HPDE6-E6E7 (cell line): ENCODE results near the gene ZNF552.
"Not testable (repeated sequence)": the region's sequence is repeated elsewhere in the genome, so short reads cannot be mapped to it uniquely, and the experiment has no call there.

Experiments
- DNase-seq: peaks from one replicate; pipeline ENCODE4 v3.0.0; 2011; ENCODE audit warnings: missing footprints; ENCODE audit errors: extremely low spot score

Gene ZNF552

GRCh38 chr19:57818378-57818777 is 3.7 kb upstream of the ZNF552 start:
- DNase-seq, result no peak

GRCh38 chr19:57817976-57818375 is 3.3 kb upstream of the ZNF552 start:
- DNase-seq, result no peak

- no peak for DNase-seq
These were observed 1.9 kb upstream of the ZNF552 start for GRCh38 chr19:57816652-57817051.

- no peak for DNase-seq
These were observed 748 bp upstream of the ZNF552 start for GRCh38 chr19:57815247-57816075.

GRCh38 chr19:57813919-57814504 is 701 bp downstream of the ZNF552 start:
- DNase-seq, result no peak

- not testable (repeated sequence) for DNase-seq
These were observed 1.5 kb downstream of the ZNF552 start for GRCh38 chr19:57812975-57813820.

DNA sequence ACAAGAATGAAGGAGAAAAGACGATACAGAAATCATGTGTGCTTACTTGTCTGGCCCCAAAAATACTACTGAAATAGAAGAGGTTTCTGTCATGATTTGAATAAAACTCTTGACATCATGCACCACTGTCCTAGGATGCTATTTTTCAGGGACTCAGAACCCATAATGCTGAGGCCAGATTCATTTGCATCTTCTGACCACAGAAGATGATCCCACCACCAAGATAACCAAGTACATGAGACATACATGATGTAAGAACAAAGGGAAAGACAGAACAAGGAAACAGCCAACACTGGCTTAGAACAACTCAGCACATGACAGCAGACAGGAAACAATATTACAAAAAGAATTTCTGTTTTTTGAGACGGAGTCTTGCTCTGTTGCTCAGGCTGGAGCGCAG is 2.5 kb downstream of the ZNF552 start:
- DNase-seq, result no peak

DNA sequence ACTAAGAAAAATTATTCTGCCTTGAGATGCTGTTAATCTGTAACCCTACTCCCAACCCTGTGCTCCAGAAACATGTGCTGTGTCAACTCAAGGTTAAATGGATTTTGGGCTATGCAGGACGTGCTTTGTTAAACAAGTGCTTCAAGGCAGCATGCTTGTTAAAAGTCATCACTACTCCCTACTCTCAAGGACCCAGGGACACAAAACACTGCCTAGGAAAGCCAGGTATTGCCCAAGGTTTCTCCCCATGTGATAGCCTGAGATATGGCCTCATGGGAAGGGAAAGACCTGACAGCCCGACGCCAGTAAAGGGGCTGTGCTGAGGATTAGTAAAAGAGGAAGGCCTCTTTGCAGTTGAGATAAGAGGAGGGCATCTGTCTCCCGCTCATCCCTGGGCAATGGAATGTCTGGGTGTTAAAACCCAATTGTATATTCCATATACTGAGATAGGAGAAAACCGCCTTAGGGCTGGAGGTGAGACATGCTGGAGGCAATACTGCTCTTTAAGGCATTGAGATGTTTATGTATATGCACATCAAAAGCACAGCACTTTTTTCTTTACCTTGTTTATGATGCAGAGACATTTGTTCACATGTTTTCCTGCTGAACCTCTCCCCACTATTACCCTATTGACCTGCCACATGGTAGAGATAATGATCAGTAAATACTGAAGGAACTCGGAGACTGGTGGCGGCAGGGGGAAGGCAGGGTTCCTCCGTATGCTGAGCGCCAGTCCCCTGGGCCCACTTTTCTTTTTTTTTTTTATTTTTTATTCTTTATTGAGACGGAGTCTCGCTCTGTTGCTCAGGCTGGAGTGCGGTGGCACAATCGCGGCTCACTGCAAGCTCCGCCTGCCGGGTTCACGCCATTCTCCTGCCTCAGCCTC is 4.1 kb downstream of the ZNF552 start:
- DNase-seq, result not testable (repeated sequence)

DNA sequence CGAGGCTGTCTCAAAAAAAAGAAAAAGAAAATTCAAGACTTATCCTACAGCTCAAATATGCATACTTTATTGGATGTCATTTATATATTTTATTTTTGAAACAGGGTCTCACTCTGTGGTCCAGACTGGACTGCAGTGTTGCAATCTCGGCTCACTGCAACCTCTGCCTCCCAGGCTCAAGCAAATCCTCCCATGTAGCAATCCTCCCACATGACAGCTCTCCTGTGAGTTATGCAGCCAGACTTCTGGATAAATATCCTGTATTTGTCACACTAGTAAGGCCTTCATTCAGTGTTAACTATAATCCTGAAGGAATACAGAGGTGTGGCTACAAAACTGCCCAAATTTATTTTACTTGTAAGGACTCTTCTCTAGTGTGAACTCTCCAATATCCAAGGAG is 7.2 kb downstream of the ZNF552 start:
- DNase-seq, result no peak

DNA sequence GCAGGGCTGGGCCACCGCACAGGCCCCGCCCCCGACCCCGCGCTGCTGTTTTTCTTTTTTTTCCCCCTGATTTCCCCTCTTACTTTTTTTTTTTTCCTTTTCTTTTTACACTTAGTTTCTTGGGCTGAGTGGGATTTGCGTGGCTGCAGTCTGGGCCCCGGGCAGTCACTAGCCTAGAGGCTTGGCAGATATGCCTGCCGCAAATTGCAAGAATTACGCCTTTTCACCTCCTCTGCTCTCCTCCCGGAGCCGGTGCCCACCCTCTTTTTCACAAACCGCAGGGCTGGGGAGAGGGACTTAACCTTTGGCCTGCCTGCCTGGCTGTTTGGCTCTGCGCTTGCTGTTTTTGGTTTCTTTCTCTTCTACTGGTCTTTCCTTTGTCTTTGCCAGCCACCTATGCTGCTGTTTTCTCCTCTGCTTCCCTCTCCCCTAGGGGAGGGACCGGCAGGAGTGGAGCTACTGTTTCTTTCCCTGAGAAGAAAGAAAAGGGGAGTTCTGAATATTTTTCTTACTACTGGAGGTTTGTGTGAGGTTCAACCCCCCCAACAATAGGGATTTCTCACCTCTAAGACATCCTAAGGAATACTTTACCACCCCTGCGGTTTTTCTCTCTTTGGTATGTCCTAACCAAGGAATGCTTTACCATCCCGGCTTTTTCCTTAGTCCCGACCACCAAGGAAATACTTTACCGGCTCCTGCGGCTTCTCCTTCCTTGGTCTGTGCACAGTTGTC is 11.0 kb downstream of the ZNF552 start:
- DNase-seq, result no peak

- no peak for DNase-seq
These were observed 11.5 kb downstream of the ZNF552 start for GRCh38 chr19:57803265-57803593.

DNA sequence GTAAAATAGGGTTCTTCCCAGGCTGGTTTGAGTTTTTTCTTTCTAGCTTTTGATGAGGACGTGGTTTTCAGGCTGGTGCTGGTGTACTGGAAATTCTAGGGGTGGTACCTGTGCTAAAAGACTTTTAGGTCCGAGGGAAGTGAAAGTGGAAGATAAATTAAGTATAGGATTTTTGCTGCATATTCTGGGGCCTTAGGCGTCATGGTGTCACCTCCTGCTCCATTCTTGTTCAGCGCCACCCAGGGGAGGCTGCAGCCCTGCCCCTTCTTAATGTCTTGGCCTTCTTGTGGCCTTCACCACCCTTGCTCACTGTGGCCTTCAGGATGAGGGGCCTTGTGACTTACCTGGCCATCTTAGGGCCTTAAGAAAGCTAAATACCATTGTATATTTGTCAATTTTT is 12.4 kb downstream of the ZNF552 start:
- no peak for DNase-seq

GRCh38 chr19:57800696-57801095 is 14.0 kb downstream of the ZNF552 start:
- DNase-seq, result no peak

DNA sequence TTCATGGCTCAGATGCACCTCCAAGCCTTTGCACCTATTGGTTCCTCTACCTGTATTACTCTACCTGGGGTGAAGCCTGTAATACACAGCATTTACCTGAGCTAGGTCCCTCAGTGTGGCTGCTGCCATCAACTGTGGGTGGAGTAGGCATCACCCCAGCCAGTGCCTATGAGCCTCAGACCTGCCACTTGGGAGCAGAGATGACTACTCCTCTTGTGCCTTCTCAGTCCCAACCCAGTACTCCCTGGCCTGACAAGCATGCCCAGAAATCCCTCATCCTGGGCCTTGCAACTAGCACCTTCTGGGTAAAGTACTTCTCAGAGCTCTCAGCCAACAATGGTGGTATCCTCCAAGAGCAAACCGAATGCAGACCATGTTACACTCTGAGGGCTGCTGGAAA is 18.1 kb downstream of the ZNF552 start:
- DNase-seq, result not testable (repeated sequence)

DNA sequence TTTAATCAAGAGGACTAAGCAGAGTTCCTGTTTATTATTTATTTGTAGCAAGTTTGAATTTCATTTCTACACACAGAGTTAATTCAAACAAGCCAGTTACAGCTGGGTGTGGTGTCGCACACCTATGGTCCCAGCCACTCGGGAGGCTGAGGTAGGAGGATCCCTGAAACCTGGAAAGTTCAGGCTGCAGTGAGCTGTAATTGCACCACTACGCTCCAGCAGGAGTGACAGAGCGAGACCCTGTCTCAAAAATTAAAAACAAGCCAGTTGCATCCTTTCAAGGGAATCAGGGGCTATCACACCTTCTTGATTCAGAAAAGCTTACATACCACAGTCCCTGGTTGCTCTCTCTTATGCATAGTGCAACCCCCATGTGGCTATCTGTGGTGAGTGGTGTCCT is 25.4 kb downstream of the ZNF552 start:
- DNase-seq, result no peak

GRCh38 chr19:57788114-57788692 is 26.5 kb downstream of the ZNF552 start:
- DNase-seq, result no peak

- DNase-seq, result no peak
These were observed 27.8 kb downstream of the ZNF552 start for GRCh38 chr19:57786906-57787305.

GRCh38 chr19:57786286-57786685 is 28.4 kb downstream of the ZNF552 start:
- no peak for DNase-seq

DNA sequence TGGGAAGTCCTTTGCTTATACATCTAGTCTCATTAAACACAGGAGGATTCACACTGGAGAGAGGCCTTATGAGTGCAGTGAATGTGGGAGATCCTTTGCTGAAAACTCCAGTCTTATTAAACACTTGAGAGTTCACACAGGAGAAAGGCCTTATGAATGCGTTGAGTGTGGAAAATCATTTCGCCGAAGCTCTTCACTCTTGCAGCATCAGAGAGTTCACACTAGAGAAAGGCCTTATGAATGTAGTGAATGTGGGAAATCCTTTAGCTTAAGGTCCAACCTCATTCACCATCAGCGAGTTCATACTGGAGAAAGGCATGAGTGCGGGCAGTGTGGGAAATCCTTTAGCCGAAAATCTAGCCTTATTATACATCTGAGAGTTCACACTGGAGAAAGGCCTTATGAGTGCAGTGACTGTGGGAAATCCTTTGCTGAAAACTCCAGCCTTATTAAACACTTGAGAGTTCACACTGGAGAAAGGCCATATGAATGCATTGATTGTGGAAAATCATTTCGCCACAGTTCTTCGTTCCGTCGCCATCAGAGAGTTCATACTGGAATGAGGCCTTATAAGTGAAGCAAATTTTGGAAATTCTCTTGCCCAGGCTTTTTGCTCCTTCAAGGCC is 35.4 kb downstream of the ZNF552 start:
- no peak for DNase-seq

DNA sequence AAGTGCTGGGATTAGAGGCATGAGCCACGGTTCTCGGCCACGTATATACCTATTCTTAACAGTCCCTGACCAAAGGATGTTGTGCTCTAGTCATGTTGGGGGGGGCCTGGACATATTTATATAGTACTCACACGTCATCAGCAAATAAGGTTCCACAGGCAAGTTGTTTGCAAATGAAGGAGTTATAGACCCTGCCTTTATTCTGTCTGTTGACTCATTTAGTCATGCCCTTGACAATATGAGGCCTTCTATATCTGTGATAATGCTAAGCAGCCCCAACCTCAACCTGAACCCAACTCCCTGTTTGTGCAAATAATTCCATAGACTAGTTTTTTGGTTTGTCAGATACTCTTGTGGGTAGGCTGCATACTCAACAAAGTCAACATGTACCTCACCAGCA is 36.4 kb downstream of the ZNF552 start:
- DNase-seq, result no peak
